ENCODE results near the gene BID.

Gene BID

GRCh38 chr22:17774206-17774925, at the start of gene BID:
Gene BID (minus strand): TSS chr22:17774469. CDS start chr22:17750116, 24,353 bp downstream.
- peak; percentile 34 to 53 for DNase-seq

- no peak for DNase-seq
Observed at GRCh38 chr22:17823964-17824363, 49.7 kb upstream of the BID start.

GRCh38 chr22:17823226-17823625, 49.0 kb upstream of the BID start:
- DNase-seq, result no peak

GRCh38 chr22:17822087-17822486, 47.8 kb upstream of the BID start:
- no peak for DNase-seq

- no peak for DNase-seq
Observed at GRCh38 chr22:17820879-17821439, 46.7 kb upstream of the BID start.

- no peak for DNase-seq
Observed at GRCh38 chr22:17818649-17819048, 44.4 kb upstream of the BID start.

GRCh38 chr22:17818180-17818579, 43.9 kb upstream of the BID start:
- no peak for DNase-seq

- no peak for DNase-seq
Observed at GRCh38 chr22:17817511-17818065, 43.3 kb upstream of the BID start.

GRCh38 chr22:17817079-17817478, 42.8 kb upstream of the BID start:
- no peak for DNase-seq

GRCh38 chr22:17816649-17817048, 42.4 kb upstream of the BID start:
- DNase-seq, result no peak

- DNase-seq, result no peak
Observed at GRCh38 chr22:17815703-17816254, 41.5 kb upstream of the BID start.

- DNase-seq, result no peak
Observed at GRCh38 chr22:17814830-17815229, 40.6 kb upstream of the BID start.

- no peak for DNase-seq
Observed at GRCh38 chr22:17814084-17814483, 39.8 kb upstream of the BID start.

GRCh38 chr22:17811119-17811518, 36.9 kb upstream of the BID start:
- DNase-seq, result no peak

- no peak for DNase-seq
Observed at GRCh38 chr22:17810570-17811116, 36.4 kb upstream of the BID start.

- DNase-seq, result no peak
Observed at GRCh38 chr22:17808693-17809403, 34.6 kb upstream of the BID start.

- DNase-seq, result no peak
Observed at GRCh38 chr22:17807578-17808410, 33.5 kb upstream of the BID start.

- DNase-seq, result no peak
Observed at GRCh38 chr22:17807086-17807485, 32.8 kb upstream of the BID start.

- DNase-seq, result no peak
Observed at GRCh38 chr22:17806437-17806836, 32.2 kb upstream of the BID start.

GRCh38 chr22:17804331-17805080, 30.2 kb upstream of the BID start:
- DNase-seq, result no peak

GRCh38 chr22:17803609-17804270, 29.5 kb upstream of the BID start:
- DNase-seq, result no peak

Data from Kasumi-1 (cell line).